Kidney glomerular epithelial cell (primary cell): ENCODE results near the gene DCC.
A peak's percentile ranks its signal among the peaks of the same experiment; 100 is the strongest.
"Not testable (repeated sequence)": the region's sequence is repeated elsewhere in the genome, so short reads cannot be mapped to it uniquely, and the experiment has no call there.

Experiments used
- DNase-seq: peaks from one replicate; lab custom pipeline; 2025; lab: John Stamatoyannopoulos, UW

The DCC gene

DNA sequence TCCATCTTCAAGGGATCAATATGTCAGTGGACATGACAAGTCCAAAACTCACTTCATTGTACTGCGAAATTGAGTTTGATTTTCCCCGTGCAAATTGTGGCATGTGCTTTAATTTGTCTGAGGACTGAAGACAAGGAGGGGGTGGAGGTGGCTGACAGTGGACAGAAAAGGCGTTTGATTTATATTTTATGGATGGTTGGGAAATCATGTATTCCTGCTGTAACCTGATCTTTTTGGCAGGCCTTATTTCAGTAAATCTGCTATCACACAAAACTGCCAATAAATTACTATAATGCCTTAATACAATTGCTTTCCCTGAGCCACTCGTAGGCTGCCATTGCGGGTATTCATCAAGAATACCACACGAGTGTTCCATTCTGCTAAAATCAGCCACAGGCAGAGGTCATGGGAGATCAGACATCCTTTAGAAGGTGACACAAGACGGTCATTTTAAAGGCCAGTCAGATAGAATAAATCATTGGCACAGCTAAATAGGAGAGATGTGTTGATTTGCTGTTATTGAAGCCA is 1164.0 kb downstream of the DCC start:
- no peak for DNase-seq

DNA sequence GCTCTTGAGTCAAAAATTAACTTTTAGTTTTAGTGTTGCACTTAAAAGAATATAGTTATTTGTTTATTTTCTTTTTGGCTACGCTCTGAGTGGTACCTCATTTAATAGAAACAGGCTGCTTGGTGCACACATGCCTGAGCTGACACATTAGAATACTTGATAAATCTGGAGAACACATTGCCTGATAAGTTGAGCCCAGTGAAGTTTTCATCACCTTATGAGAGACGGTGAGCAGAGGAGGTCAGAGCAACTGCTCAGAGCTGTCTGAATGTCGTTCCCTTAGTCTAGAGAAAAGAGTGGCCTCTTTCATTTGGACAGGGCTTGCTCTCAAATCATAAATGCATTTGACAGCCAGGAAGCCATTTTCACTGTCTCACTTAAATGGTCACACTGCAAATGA is 1168.5 kb downstream of the DCC start:
- DNase-seq: no peak

DNA sequence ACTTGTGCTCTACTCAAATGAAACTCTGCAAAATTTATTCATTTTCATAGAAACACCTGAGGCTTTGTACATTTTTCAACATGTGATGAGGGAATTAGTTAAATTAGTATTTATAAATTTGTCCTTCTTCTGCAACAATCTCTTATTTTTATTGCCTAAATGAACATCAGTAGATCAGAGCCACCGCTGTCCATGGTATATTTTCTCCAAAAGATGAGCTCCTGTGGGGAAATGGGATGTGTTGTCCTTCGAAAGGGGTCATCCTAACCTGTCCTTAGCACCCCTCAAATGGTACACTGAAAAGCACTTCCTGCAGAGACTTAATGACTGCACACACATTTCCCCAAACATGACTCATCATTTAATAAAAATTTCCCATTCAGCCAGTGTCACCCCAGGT is 1169.9 kb downstream of the DCC start:
- no peak for DNase-seq

DNA sequence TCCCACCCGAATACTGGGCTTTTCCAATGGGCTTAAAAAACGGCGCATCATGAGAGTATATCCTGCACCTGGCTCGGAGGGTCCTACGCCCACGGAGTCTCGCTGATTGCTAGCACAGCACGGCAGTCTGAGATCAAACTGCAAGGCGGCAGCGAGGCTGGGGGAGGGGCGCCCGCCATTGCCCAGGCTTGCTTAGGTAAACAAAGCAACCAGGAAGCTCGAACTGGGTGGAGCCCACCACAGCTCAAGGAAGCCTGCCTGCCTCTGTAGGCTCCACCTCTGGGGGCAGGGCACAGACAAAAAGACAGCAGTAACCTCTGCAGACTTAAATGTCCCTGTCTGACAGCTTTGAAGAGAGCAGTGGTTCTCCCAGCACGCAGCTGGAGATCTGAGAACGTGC is 1171.7 kb downstream of the DCC start:
- not testable (repeated sequence) for DNase-seq

DNA sequence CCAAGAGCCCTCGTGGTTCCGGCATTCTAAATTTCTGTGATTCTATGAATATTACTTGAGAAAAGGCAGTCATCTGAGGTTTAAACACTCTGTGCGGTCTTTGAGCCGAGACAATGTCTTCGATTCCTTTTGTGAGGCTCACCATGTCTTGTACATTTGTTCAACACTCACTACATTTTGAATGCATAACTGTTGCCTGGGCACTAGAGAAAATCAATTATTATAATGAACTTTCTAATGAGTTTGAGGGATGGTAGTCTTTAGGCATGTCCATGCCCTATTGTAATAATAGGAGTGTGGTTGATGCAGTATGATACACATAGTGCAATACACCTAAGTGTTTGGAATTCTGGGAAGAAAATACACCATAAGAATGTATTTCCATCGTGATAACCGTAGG is 1181.1 kb downstream of the DCC start:
- DNase-seq: no peak

DNA sequence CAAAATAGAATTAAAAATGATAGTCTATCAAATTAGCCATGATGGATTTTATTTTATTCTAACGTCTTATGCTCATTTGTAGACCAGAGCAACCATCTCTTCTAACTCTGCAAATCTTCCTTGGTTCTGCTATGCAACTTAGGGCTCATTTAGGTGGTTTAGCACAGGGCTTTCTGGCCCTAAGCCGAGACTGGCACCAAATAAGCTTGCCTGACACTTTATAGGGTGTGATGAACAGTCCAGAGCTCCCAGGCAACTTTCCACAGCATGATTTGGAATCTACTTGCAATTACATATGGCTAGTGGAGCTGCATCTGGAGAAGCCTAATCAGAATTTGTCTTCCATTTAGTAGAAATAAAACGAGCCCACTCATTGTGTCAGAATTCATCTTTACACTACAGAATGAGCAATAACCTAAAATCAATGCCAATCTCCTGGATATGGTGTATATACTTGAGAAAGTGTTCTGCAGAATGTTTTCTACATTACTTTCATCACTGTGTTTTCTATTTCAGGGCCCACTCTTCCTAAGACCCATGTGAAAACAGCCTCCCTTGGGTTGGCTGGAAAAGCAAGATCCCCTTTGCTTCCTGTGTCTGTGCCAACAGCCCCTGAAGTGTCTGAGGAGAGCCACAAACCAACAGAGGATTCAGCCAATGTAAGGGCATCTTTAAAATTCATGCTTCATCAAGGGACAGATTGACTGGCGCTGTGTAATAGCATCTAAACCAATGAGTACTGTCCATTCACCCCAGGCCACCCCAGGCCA is 1186.3 kb downstream of the DCC start:
- DNase-seq: no peak

DNA sequence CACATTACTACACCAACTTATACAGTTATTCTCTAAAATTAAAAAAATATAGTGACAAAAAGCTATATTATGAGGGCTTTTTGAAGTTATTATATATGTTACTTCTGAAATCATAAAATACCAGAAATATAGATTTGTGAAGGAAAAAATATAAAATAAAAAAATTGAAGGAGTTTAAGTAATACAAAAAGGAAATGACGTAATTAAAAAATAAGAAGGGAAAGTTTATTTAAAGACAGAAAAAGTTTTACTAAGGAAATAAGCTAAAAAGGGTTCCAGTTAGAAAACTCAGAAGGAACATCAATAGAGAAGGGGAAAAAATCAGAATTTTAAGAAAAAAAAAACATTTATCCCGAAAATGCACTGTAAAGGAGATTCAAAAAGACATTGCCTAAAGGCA is 1187.4 kb downstream of the DCC start:
- no peak for DNase-seq

DNA sequence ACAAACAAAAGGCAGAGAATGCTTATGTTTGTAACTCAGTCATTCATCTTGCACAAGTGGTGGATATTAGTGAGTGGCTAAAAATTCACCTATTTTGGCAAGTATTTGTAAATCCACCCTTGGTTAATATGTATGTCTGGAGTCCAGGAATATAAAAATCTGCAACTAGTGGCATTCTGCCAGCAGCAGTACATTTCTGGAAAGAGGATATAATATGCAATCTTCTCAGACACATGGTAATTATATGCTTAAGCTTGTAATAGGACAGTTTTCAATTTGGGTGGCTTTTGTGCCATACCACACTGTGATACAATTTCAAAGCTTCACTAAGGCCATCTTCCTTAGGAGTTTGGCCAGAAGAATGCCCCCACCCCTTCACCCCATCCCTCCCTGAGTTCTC is 1191.2 kb downstream of the DCC start:
- DNase-seq: no peak

DNA sequence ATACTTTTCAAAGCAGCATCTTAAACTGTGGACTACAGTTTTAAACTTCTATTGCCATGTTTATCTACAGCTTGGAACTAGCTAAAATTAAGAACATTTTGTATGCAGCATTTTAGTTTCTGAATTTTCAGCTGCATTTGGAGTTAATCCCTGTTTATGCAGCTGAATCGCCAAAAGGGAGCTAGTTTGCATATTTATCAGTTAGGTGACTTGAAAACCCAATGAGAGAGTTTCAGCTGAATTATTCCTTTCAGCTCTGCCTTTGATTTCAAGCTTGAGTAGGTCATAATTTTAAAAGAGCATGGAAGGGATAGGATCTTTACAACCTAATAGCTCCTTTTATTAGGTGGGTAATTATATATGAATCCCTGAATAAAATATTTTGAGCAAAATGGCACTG is 1191.9 kb downstream of the DCC start:
- DNase-seq: no peak

DNA sequence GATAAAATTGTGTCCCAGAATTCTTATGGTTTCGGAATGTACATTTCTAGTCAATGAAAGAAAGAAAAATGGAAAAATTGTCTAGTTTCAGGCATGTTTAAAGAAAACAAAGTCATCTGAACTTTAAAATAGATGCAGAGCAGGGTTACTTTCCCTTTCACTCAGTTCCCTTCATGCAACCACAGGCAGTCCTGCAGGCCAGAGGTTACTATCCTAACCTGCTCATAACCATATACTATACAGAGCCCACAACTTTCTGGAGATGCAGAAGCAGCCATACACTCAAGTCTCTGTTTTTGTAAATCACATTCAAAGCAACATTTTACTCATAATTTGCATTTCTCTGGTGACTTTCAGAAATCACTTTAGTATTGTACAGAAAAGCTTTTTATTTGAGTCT is 1194.2 kb downstream of the DCC start:
- no peak for DNase-seq

DNA sequence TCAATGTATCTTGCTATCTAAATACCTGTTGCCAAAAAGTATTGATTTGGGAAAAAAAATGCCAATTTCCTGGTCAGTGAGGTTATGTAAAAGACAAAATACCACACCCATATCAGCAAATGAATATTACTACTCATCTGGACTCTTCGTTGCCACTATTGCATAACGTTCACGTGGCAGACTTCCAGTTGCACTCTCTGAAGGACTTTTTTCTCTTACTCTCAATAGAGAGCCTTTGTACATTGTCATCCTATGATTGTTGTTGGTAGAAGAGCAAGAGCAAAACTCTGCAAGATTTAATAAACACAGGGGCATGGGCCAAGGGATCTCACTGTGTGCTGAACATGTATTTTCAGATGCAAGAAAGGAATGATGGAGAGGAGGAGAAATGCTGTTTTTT is 1194.7 kb downstream of the DCC start:
- DNase-seq: no peak

DNA sequence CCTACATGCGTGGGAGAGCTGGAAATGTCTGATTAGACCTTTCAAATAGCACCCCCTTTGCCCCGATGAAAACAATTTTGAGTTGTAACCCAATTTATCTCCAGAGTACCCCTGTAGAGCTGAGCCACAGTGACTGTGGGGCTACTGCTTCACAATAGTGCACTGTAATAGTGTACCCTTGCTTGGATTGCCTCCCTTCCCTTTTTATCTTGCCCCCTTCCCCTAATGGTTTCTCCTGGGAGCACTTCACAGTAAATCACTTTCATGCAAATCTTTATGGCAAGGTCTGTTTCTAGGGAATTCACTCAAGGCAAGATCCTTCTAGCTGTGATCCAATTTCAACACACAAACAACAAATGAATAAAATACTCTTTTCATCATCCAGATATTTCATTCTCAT is 1196.9 kb downstream of the DCC start:
- no peak for DNase-seq

DNA sequence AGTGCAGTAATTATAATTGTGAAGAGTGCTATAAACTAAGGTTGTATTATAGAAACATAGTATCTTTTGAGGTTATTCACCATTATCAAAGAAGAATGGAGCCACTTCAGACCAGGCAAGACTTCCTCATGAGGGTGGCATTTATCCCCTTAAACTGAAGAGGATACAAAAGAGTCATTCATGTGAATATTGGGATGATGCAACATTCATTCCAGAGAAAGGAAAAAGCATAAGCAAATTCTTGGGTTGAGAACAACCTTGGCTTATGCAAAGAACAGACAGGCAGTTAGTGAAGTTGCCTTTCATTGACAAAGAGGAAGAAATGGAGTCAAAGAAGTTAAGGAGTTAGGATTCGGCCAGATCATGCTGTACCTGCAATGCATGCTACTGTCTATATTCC is 1201.9 kb downstream of the DCC start:
- DNase-seq: no peak

DNA sequence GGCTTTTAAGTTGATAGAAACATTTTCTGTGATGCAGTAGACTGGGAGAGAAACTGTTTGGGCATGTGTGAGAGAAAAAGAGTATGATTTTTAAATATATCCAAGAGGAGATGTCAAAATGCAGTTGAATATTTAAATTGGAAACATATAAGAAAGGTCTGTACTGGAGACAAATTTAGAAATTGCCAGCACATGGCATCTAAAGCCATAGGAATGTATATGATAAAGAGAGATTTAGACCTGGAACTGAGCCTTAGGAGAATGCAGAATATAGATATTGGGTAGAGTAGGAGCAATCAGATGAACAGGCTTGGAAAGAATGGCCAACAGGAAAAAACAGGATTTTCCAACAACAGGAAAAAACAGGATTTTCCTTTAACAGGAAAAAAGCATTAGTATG is 1203.7 kb downstream of the DCC start:
- no peak for DNase-seq

DNA sequence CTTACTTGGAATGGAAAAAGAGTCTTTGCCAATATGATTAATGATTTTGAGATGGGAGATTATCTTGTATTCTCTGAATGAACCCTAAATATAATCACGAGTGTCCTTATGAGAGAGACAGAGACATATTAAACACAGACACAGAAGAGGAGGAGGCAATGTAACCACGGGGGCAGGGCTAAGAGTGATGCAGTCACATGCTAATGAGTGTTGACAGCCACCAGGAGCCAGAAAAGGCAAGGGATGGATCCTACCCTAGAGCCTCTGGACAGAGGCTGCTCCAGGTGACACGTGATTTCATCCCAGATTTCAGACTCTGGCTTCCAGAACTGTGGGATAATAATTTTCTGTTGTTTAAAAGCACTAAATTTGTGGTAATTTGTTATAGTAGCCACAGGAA is 1204.9 kb downstream of the DCC start:
- DNase-seq: no peak

DNA sequence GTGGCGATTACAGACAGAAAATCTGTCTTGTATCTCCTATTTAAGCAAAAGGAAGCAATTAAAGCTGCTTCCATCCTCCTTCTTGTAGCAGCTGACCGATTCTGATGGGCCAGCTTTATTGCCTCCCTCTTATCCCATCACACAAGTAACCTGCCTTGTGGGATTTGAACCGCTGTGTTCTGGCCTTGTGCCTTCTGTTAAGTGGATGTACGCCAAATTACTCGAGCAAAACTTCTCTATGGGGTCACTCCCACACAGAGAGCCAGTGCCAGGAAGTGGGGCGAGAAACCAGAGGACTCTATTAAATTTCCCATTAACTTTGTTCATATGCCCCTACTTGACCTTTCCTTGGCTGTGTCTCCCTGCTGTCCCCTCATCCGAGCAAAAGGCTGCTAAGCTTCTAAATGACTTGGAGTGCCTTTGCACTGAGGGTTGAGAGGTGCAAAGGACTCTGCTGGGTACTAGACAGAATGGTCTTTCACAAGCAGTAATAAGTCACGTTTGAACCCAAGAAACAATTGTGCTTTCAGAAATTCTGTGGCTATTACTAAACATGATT is 1212.0 kb downstream of the DCC start:
- DNase-seq: peak; percentile 14

DNA sequence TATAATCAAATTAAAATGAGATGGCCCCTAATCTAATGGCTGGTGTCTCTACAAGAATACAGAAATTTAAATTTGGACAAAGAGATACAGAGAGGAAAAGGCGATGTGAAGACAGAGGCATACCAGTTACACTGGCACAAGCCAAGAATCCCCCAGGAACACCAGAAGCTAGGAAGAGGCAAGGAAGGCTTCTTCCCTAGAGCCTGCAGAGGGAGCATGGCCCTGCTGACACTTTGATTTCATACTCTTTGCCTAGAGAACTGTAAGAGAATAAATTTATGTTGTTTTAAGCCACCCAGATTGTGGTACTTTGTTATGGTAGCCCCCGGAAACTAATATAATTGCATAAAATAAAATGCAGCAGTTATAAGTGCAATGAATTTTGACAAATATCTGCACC is 1213.0 kb downstream of the DCC start:
- no peak for DNase-seq

DNA sequence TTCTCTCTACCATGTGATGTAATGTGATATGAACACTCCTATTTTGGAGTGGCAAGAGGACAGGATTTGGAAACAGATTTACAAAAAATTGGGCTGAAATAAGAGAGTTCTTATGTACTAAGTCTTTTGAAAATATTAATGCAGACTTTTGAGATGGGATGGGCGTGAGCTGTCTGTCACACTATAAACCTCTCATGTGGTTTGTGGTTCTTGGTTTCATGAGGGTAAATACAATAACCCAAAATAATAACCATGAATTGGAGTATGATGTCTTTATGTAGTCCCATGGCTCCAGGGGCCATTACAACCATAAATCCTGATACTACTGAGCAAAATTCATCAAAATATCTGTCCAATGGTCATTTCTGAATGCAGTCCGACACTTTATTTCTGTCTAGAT is 1216.5 kb downstream of the DCC start:
- DNase-seq: no peak

DNA sequence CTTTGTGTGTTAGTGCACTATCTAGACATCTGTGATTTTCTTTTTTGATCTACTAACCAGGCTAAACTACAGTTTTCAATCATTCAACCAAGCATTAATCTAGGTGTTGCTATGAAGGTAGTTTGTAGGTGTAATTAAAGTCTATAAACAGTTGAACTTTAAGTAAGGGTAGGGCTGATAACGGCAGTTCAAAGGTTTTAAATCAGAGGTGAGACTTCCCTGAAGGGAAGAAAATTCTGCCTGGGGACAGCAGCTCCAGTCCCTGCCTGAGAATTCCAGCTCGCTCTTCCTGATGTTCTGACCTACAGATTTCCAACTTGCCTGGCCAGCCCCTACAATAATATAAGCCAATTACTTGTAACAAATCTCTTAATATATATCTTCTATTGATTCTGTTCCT is 1220.5 kb downstream of the DCC start:
- no peak for DNase-seq

DNA sequence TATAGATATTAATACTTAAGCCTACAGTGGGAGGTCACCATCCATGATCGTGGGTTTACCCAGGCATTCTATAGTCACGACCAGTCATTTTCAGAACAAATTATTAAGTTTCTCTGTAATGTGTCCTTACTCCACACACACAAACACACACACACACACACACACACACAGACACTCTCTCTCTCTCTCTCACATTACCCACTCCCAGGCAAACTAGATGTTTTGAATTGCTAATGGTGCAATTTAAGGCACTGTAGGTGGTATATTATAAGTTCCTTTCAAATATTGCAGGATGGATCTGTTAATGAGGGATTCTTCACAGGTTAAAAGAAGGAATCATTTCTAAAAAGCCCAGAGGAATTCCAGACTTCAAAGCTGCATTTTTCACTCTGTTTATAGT is 1226.6 kb downstream of the DCC start:
- no peak for DNase-seq

DNA sequence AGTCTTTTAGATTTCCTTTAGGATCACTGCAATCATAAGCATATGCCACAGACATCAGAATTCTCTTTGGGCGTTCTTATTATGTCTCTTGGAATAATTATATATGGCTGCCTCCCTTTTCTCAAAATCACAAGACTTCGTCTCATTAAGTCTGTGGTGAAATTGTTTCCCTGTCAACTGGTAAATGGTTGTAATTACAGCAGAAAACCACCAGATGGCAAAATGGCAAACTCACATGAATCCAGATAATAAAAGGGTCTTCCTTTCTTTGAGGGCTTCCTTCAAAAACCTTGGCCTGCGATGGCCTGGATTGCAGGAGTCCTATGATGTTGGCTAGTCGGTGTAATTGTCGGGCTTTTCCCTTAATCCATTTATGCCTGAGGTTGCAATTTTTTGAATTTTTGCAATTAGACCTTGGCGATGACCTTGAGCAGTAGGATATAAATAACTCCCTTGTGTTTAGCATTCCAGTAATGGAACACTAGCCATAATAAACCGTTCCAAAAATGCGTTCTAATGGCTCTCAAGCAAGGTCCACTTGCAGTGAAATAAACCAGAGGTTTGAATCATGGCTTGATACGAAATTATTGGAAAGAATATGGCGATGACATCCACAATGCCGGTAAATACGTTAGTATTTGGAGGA is 1228.1 kb downstream of the DCC start:
- peak; percentile 18 for DNase-seq
